Spleen (tissue), 11 donors: Measurements from ENCODE around the gene NR2F1-AS1. TPM values are rescaled to one million over a fixed set of nuclear protein-coding genes. Genes with fewer than 3 reads are reported as not detected.

Source experiments
- DNase-seq: peaks from one replicate; pipeline ENCODE4 v3.0.0-alpha.2; 2020
- H3K27ac ChIP-seq, 8 donors: fragments of 200-600 bp; sonication (generic) in 7 of 8; 1 replicate in 4 of 8; 2 replicates in 4 of 8; pipeline versions ENCODE4 v1.5.0 to v1.8.0; 2016 to 2021; ENCODE audit warnings: inconsistent platforms in 4 of 8, mild to moderate bottlenecking in 4 of 8, moderate library complexity in 1 of 8
- H3K27me3 ChIP-seq, 7 donors: fragments of 200-600 bp; sonication (generic) in 6 of 7; replicated peaks in 1 of 7; 1 replicate in 4 of 7; 2 replicates in 3 of 7; pipeline versions ENCODE4 v1.5.0 to v1.8.0; 2016 to 2021; ENCODE audit warnings: inconsistent platforms in 3 of 7, mild to moderate bottlenecking in 1 of 7
- H3K36me3 ChIP-seq, 6 donors: fragments of 200-600 bp; sonication (generic) in 5 of 6; 1 replicate in 4 of 6; 2 replicates in 2 of 6; pipeline versions ENCODE4 v1.5.0 to v1.8.0; 2016 to 2021; ENCODE audit warnings: inconsistent platforms in 2 of 6
- H3K4me1 ChIP-seq, 6 donors: fragments of 200-600 bp; sonication (generic) in 5 of 6; 1 replicate in 3 of 6; 2 replicates in 3 of 6; pipeline versions ENCODE4 v1.5.0 to v1.8.0; 2016 to 2021; ENCODE audit warnings: inconsistent platforms in 3 of 6
- H3K4me3 ChIP-seq, 8 donors: fragments of 200-600 bp; sonication (generic) in 7 of 8; 1 replicate in 4 of 8; 2 replicates in 4 of 8; pipeline versions ENCODE4 v1.5.0 to v1.8.0; 2016 to 2021; ENCODE audit warnings: inconsistent platforms in 4 of 8, mild to moderate bottlenecking in 4 of 8, moderate library complexity in 2 of 8
- H3K9me3 ChIP-seq, 8 donors: fragments of 200-600 bp; sonication (generic) in 7 of 8; 1 replicate in 4 of 8; 2 replicates in 4 of 8; pipeline versions ENCODE4 v1.5.0 to v1.8.0; 2016 to 2021; ENCODE audit warnings: inconsistent platforms in 4 of 8
- CTCF ChIP-seq, 11 experiments: fragments of 200-600 bp in 7 of 11; fragments of 450-650 bp in 4 of 11; sonication (generic) in 4 of 11; IDR thresholded peaks in 8 of 11; conservative IDR thresholded peaks in 3 of 11; 1 replicate in 7 of 11; 2 replicates in 4 of 11; pipeline versions ENCODE4 v1.4.0 to v1.8.0; 2016 to 2021; ENCODE audit warnings: antibody characterized with exemption in 11 of 11, inconsistent platforms in 4 of 11, mild to moderate bottlenecking in 1 of 11
- POLR2A ChIP-seq, 3 donors: fragments of 450-650 bp; IDR thresholded peaks; one replicate each; pipeline ENCODE4 v1.5.1; 2017; ENCODE audit warnings: antibody characterized with exemption in 3 of 3, mild to moderate bottlenecking in 1 of 3
- POLR2AphosphoS5 ChIP-seq, 3 donors: sonication (generic); formaldehyde crosslinking; IDR thresholded peaks; one replicate each; pipeline ENCODE4 v1.5.1; 2017; ENCODE audit warnings: antibody characterized with exemption in 3 of 3
- WGBS, 5 donors: extraction: QIAGEN DNeasy Blood & Tissue Kit in 3 of 5; methylation state at CpG; one replicate each; pipeline versions ENCODE4 v1.1.5 to v1.1.7; 2013 to 2018; 5-methylcytosine and 5-hydroxymethylcytosine counted together
- intact Hi-C: fragments of 100-400 bp; cut with DNase I; formaldehyde crosslinking; loops from one replicate; pipeline ENCODE4 v1.15.0; 2023; ENCODE audit warnings: low total_unique reads
- polyA plus RNA-seq, 3 donors: library from polyadenylated mRNA; stranded (reverse); fragments of 200-250 nt; gene quantifications; one replicate each; pipeline ENCODE4 v1.2.1, GENCODE V29; 2013
- total RNA-seq, 7 donors: library from RNA; depleted of rRNA in 3 of 7; stranded (reverse); fragments of >200 nt in 3 of 7; fragmentation: NEBNext Ultra II Directional in 4 of 7; extraction: Animal tissue kit (Norgen Biotek cat#: 25700) in 4 of 7; gene quantifications; one replicate each; pipeline versions ENCODE4 v1.1.0 to v1.2.1, GENCODE V29; 2016 to 2021
- donor health status: healthy with polysubstance abuse.
- donor health status: DM: no; HTN: no; CAD: no; lungs with moderate emphysema.
- donor health status: DM: no; HTN: no; CAD: no.
- donor health status: Bipolar disorder and iron deficiency.
- donor health status: healthy.
- donor health status: DM: no; HTN: no; CAD: no.
- donor health status: DM: yes; HTN: yes; CAD: no.

Gene NR2F1-AS1
- total and polyA plus RNA-seq, 10 donors: 5.9 to 21.6 (median 8.5) TPM

- H3K9me3 ChIP-seq: no peaks in the 10 kb centered on the region
- WGBS, 5 donors: 80 to 90% (median 83%) methylated on average over 4 of the region's 4 CpGs
- TF ChIP-seq POLR2A (IDR thresholded peaks at IDR 0.05) (no peak), POLR2AphosphoS5 (IDR thresholded peaks at IDR 0.05) (no peak), CTCF (IDR thresholded peaks at IDR 0.05 in 8 of 11, conservative IDR thresholded peaks at IDR 0.05 in 3 of 11) (no peak)
These were observed 200.0 kb downstream of the NR2F1-AS1 start for GRCh38 chr5:93381057-93381456.

GRCh38 chr5:93378073-93378472 is 202.9 kb downstream of the NR2F1-AS1 start:
- no peak for DNase-seq
- H3K36me3 ChIP-seq: no peaks in the 10 kb centered on the region
- peaks cover 0 to 17% (median 2%) of the 10 kb centered on the region in 8 donors for H3K9me3 ChIP-seq
- H3K4me1 ChIP-seq: no peaks in the 10 kb centered on the region
- TF ChIP-seq POLR2A (IDR thresholded peaks at IDR 0.05): no peak
- TF ChIP-seq CTCF (IDR thresholded peaks at IDR 0.05 in 8 of 11, conservative IDR thresholded peaks at IDR 0.05 in 3 of 11): no peak
- TF ChIP-seq POLR2AphosphoS5 (IDR thresholded peaks at IDR 0.05): no peak
- no peaks in the 10 kb centered on the region for H3K27me3 ChIP-seq
- WGBS, 5 donors: 57 to 65% (median 61%) methylated on average over 2 of the region's 2 CpGs
- intact Hi-C loops: no loop called here
- H3K27ac ChIP-seq: no peak overlapping the region
- H3K4me3 ChIP-seq: no peak overlapping the region

More at GRCh38 chr5:93381057-93381456, 200.0 kb downstream of the NR2F1-AS1 start:
- Histone ChIP-seq H3K27me3 (no peaks in the 10 kb centered on the region), H3K36me3 (no peaks in the 10 kb centered on the region), H3K4me3 (no peak overlapping the region), H3K4me1 (no peaks in the 10 kb centered on the region), H3K27ac (no peak overlapping the region)
- intact Hi-C loops: no loop called here
- DNase-seq: no peak

GRCh38 chr5:93371893-93372292 is 209.1 kb downstream of the NR2F1-AS1 start:
- intact Hi-C loops: no loop called here
- no peak overlapping the region for H3K27ac ChIP-seq
- no peaks in the 10 kb centered on the region for H3K36me3 ChIP-seq
- no peak overlapping the region for H3K4me3 ChIP-seq
- peaks cover 0 to 17% (median 4%) of the 10 kb centered on the region in 8 donors for H3K9me3 ChIP-seq
- TF ChIP-seq POLR2A (IDR thresholded peaks at IDR 0.05) (no peak), CTCF (IDR thresholded peaks at IDR 0.05 in 8 of 11, conservative IDR thresholded peaks at IDR 0.05 in 3 of 11) (no peak), POLR2AphosphoS5 (IDR thresholded peaks at IDR 0.05) (no peak)
- no peak for DNase-seq
- WGBS, 5 donors: 80 to 90% (median 86%) methylated on average over 2 of the region's 2 CpGs
- no peaks in the 10 kb centered on the region for H3K27me3 ChIP-seq
- no peaks in the 10 kb centered on the region for H3K4me1 ChIP-seq

GRCh38 chr5:93364378-93364777 is 216.6 kb downstream of the NR2F1-AS1 start:
- DNase-seq: no peak
- H3K27me3 ChIP-seq: no peaks in the 10 kb centered on the region
- intact Hi-C loops: no loop called here
- no peaks in the 10 kb centered on the region for H3K4me1 ChIP-seq
- TF ChIP-seq POLR2AphosphoS5 (IDR thresholded peaks at IDR 0.05): no peak
- no peak for TF ChIP-seq POLR2A (IDR thresholded peaks at IDR 0.05)
- no peak for TF ChIP-seq CTCF (IDR thresholded peaks at IDR 0.05 in 8 of 11, conservative IDR thresholded peaks at IDR 0.05 in 3 of 11)
- WGBS, 5 donors: 58 to 68% (median 63%) methylated on average over 2 of the region's 2 CpGs
- H3K27ac ChIP-seq: no peak overlapping the region
- H3K36me3 ChIP-seq: no peaks in the 10 kb centered on the region
- H3K4me3 ChIP-seq: no peak overlapping the region
- peaks cover 0 to 6% (median 0%) of the 10 kb centered on the region in 8 donors for H3K9me3 ChIP-seq
